WTC11 (cell line): ENCODE data around the gene NDUFA6. TPM values are rescaled to one million over a fixed set of nuclear protein-coding genes. Genes with fewer than 3 reads are reported as not detected.

Experiments
- ATAC-seq: fragments of 200-7000 bp; cut with Tn5 transposase; 2 replicates; pipeline ENCODE4 v1.10.0; 2021; ENCODE audit warnings: mild to moderate bottlenecking, moderate library complexity
- CTCF ChIA-PET: fragments of 300-600 bp; sonication (Branson Sonifier 250); formaldehyde crosslinking; loops from one replicate; lab custom pipeline; 2021; ENCODE audit warnings: antibody characterized with exemption; lab: Charles Lee
- POLR2A ChIA-PET: fragments of 350-600 bp; sonication (Branson Sonifier 250); formaldehyde crosslinking; loops from one replicate; lab custom pipeline; 2021; ENCODE audit warnings: antibody characterized with exemption; lab: Charles Lee
- DNase-seq: peaks from one replicate; pipeline ENCODE4 v3.0.0; 2021; ENCODE audit warnings: low spot score
- H3K27ac Mint-ChIP-seq: 2 replicates; pipeline ENCODE4 v1.8.0; 2021; ENCODE audit warnings: mixed read lengths
- H3K27me3 Mint-ChIP-seq: 2 replicates; pipeline ENCODE4 v1.8.0; 2021; ENCODE audit warnings: low read depth, mild to moderate bottlenecking, moderate library complexity, mixed read lengths
- H3K36me3 Mint-ChIP-seq: 2 replicates; pipeline ENCODE4 v1.8.0; 2021; ENCODE audit warnings: mixed read lengths
- H3K4me1 Mint-ChIP-seq: 2 replicates; pipeline ENCODE4 v1.8.0; 2022; ENCODE audit warnings: mixed read lengths
- H3K4me3 Mint-ChIP-seq: 2 replicates; pipeline ENCODE4 v1.8.0; 2021; ENCODE audit warnings: mild to moderate bottlenecking, moderate library complexity, mixed read lengths
- H3K9me3 Mint-ChIP-seq: 2 replicates; pipeline ENCODE4 v1.8.0; 2021; ENCODE audit warnings: mixed read lengths
- ATF2 ChIP-seq: sonication (generic); formaldehyde crosslinking; IDR thresholded peaks from 2 replicates; pipeline ENCODE4 v1.8.1; 2022; ENCODE audit warnings: low read depth, missing genetic modification reagents, borderline replicate concordance
- CREB1 ChIP-seq: sonication (generic); formaldehyde crosslinking; IDR thresholded peaks from 2 replicates; pipeline ENCODE4 v1.8.0; 2023; ENCODE audit warnings: mild to moderate bottlenecking, missing genetic modification reagents
- FOXP4 ChIP-seq: sonication (generic); formaldehyde crosslinking; IDR thresholded peaks from 2 replicates; pipeline ENCODE4 v1.8.0; 2022; ENCODE audit warnings: mild to moderate bottlenecking, missing genetic modification reagents
- GTF2I ChIP-seq: fragments of 250-450 bp; sonication (Bioruptor Pico); conservative IDR thresholded peaks from 2 replicates; pipeline ENCODE4 v1.4.0; 2021; ENCODE audit warnings: mild to moderate bottlenecking
- IRF1 ChIP-seq: sonication (generic); formaldehyde crosslinking; IDR thresholded peaks from 2 replicates; pipeline ENCODE4 v1.8.0; 2023; ENCODE audit warnings: missing genetic modification reagents
- IRF2 ChIP-seq: sonication (generic); formaldehyde crosslinking; IDR thresholded peaks from 2 replicates; pipeline ENCODE4 v1.8.0; 2022; ENCODE audit warnings: low read depth, missing genetic modification reagents, borderline replicate concordance
- NFYB ChIP-seq: sonication (generic); formaldehyde crosslinking; conservative IDR thresholded peaks from 2 replicates; pipeline ENCODE4 v1.8.0; 2022; ENCODE audit warnings: low read depth, missing genetic modification reagents
- RELA ChIP-seq: sonication (generic); formaldehyde crosslinking; IDR thresholded peaks from 2 replicates; pipeline ENCODE4 v1.8.1; 2022; ENCODE audit warnings: missing genetic modification reagents, mild to moderate bottlenecking, borderline replicate concordance
- SMAD3 ChIP-seq: sonication (generic); formaldehyde crosslinking; IDR thresholded peaks from 2 replicates; pipeline ENCODE4 v1.8.0; 2022; ENCODE audit warnings: missing genetic modification reagents, mild to moderate bottlenecking, borderline replicate concordance
- SP1 ChIP-seq: sonication (generic); formaldehyde crosslinking; conservative IDR thresholded peaks from 2 replicates; pipeline ENCODE4 v1.8.1; 2022; ENCODE audit warnings: missing genetic modification reagents
- ZNF219 ChIP-seq: sonication (generic); formaldehyde crosslinking; IDR thresholded peaks from 2 replicates; pipeline ENCODE4 v1.8.0; 2023; ENCODE audit warnings: missing genetic modification reagents, mild to moderate bottlenecking, borderline replicate concordance
- ZNF263 ChIP-seq: sonication (generic); formaldehyde crosslinking; IDR thresholded peaks from 2 replicates; pipeline ENCODE4 v1.8.1; 2022; ENCODE audit warnings: low read depth, mild to moderate bottlenecking, moderate library complexity, missing genetic modification reagents
- ZNF317 ChIP-seq: sonication (generic); formaldehyde crosslinking; IDR thresholded peaks from 2 replicates; pipeline ENCODE4 v1.8.1; 2023; ENCODE audit warnings: low read depth, mild to moderate bottlenecking, moderate library complexity, missing genetic modification reagents, borderline replicate concordance
- ZNF423 ChIP-seq: fragments of 250-450 bp; sonication (Bioruptor Pico); IDR thresholded peaks from 2 replicates; pipeline ENCODE4 v2.1.2; 2022; ENCODE audit warnings: mild to moderate bottlenecking, moderate library complexity
- total RNA-seq: library from RNA; stranded (reverse); gene quantifications from 3 replicates; pipeline ENCODE4 v1.2.3, GENCODE V29; 2021
- TF ChIP-seq, protein P1 (sequence below): sonication (generic); formaldehyde crosslinking; conservative IDR thresholded peaks from 2 replicates; pipeline ENCODE4 v1.8.1; 2023; ENCODE audit warnings: mild to moderate bottlenecking, low read depth, missing genetic modification reagents, moderate library complexity
- TF ChIP-seq, protein P2 (sequence below): fragments of 250-450 bp; sonication (Bioruptor Pico); IDR thresholded peaks from 2 replicates; pipeline ENCODE4 v1.9.0; 2021; ENCODE audit warnings: mild to moderate bottlenecking
- TF ChIP-seq, protein P3 (sequence below): sonication (generic); formaldehyde crosslinking; IDR thresholded peaks from 2 replicates; pipeline ENCODE4 v1.8.1; 2022; ENCODE audit warnings: missing genetic modification reagents, borderline replicate concordance

The NDUFA6 gene
- total RNA-seq, 1 experiment from 2014 or later: 85.9 TPM

GRCh38 chr22:42134100-42135020 lies 43.8 kb upstream of the NDUFA6 start:
- H3K4me3 Mint-ChIP-seq: no peak overlapping the region
- CTCF ChIA-PET: interaction anchor here (0.5 to 4.2 kb wide), 5 partner anchors 17 to 1286 kb away, joined by 3 to 32 read pairs (median 4); no protein-coding TSS in a partner anchor
- H3K27me3 Mint-ChIP-seq: peaks cover 46% of the 10 kb centered on the region
- H3K36me3 Mint-ChIP-seq: peaks cover 12% of the 10 kb centered on the region
- no peak for ATAC-seq
- H3K9me3 Mint-ChIP-seq: peaks cover 14% of the 10 kb centered on the region
- DNase-seq: no peak
- POLR2A ChIA-PET: interaction anchor here (0.6 kb wide), 1 partner anchor 255 kb away, joined by 6 read pairs; no protein-coding TSS in a partner anchor
- H3K4me1 Mint-ChIP-seq: no peaks in the 10 kb centered on the region
- TF ChIP-seq, protein P1, sequence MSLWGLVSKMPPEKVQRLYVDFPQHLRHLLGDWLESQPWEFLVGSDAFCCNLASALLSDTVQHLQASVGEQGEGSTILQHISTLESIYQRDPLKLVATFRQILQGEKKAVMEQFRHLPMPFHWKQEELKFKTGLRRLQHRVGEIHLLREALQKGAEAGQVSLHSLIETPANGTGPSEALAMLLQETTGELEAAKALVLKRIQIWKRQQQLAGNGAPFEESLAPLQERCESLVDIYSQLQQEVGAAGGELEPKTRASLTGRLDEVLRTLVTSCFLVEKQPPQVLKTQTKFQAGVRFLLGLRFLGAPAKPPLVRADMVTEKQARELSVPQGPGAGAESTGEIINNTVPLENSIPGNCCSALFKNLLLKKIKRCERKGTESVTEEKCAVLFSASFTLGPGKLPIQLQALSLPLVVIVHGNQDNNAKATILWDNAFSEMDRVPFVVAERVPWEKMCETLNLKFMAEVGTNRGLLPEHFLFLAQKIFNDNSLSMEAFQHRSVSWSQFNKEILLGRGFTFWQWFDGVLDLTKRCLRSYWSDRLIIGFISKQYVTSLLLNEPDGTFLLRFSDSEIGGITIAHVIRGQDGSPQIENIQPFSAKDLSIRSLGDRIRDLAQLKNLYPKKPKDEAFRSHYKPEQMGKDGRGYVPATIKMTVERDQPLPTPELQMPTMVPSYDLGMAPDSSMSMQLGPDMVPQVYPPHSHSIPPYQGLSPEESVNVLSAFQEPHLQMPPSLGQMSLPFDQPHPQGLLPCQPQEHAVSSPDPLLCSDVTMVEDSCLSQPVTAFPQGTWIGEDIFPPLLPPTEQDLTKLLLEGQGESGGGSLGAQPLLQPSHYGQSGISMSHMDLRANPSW (CRISPR knock-in tag): no peak
- TF ChIP-seq IRF1 (CRISPR knock-in tag): no peak
- no peak for TF ChIP-seq ATF2 (CRISPR knock-in tag)
- no peak for TF ChIP-seq FOXP4 (CRISPR knock-in tag)
- TF ChIP-seq, protein P2, sequence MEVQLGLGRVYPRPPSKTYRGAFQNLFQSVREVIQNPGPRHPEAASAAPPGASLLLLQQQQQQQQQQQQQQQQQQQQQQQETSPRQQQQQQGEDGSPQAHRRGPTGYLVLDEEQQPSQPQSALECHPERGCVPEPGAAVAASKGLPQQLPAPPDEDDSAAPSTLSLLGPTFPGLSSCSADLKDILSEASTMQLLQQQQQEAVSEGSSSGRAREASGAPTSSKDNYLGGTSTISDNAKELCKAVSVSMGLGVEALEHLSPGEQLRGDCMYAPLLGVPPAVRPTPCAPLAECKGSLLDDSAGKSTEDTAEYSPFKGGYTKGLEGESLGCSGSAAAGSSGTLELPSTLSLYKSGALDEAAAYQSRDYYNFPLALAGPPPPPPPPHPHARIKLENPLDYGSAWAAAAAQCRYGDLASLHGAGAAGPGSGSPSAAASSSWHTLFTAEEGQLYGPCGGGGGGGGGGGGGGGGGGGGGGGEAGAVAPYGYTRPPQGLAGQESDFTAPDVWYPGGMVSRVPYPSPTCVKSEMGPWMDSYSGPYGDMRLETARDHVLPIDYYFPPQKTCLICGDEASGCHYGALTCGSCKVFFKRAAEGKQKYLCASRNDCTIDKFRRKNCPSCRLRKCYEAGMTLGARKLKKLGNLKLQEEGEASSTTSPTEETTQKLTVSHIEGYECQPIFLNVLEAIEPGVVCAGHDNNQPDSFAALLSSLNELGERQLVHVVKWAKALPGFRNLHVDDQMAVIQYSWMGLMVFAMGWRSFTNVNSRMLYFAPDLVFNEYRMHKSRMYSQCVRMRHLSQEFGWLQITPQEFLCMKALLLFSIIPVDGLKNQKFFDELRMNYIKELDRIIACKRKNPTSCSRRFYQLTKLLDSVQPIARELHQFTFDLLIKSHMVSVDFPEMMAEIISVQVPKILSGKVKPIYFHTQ (CRISPR knock-in tag): no peak
- TF ChIP-seq SMAD3 (CRISPR knock-in tag): no peak
- TF ChIP-seq GTF2I (CRISPR knock-in tag): no peak
- no peak for TF ChIP-seq CREB1
- TF ChIP-seq, protein P3, sequence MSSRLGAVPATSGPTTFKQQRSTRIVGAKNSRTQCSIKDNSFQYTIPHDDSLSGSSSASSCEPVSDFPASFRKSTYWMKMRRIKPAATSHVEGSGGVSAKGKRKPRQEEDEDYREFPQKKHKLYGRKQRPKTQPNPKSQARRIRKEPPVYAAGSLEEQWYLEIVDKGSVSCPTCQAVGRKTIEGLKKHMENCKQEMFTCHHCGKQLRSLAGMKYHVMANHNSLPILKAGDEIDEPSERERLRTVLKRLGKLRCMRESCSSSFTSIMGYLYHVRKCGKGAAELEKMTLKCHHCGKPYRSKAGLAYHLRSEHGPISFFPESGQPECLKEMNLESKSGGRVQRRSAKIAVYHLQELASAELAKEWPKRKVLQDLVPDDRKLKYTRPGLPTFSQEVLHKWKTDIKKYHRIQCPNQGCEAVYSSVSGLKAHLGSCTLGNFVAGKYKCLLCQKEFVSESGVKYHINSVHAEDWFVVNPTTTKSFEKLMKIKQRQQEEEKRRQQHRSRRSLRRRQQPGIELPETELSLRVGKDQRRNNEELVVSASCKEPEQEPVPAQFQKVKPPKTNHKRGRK (CRISPR knock-in tag): no peak
- TF ChIP-seq ZNF263 (CRISPR knock-in tag): no peak
- no peak for TF ChIP-seq ZNF423 (CRISPR knock-in tag)
- no peak for TF ChIP-seq NFYB
- no peak for TF ChIP-seq ZNF219 (CRISPR knock-in tag)
- no peak for TF ChIP-seq RELA (CRISPR knock-in tag)
- TF ChIP-seq IRF2 (CRISPR knock-in tag): no peak
- no peak for TF ChIP-seq SP1 (CRISPR knock-in tag)
- TF ChIP-seq ZNF317 (CRISPR knock-in tag): no peak
- H3K27ac Mint-ChIP-seq: no peak overlapping the region
